Spleen (tissue), 11 donors: ENCODE results near the gene PCMTD2. TPM values are rescaled to one million over a fixed set of nuclear protein-coding genes. Genes with fewer than 3 reads are reported as not detected.

Experiments used
- DNase-seq: peaks from one replicate; pipeline ENCODE4 v3.0.0-alpha.2; 2020
- H3K27ac ChIP-seq, 8 donors: fragments of 200-600 bp; sonication (generic) in 7 of 8; 1 replicate in 4 of 8; 2 replicates in 4 of 8; pipeline versions ENCODE4 v1.5.0 to v1.8.0; 2016 to 2021; ENCODE audit warnings: inconsistent platforms in 4 of 8, mild to moderate bottlenecking in 4 of 8, moderate library complexity in 1 of 8
- H3K27me3 ChIP-seq, 7 donors: fragments of 200-600 bp; sonication (generic) in 6 of 7; replicated peaks in 1 of 7; 1 replicate in 4 of 7; 2 replicates in 3 of 7; pipeline versions ENCODE4 v1.5.0 to v1.8.0; 2016 to 2021; ENCODE audit warnings: inconsistent platforms in 3 of 7, mild to moderate bottlenecking in 1 of 7
- H3K36me3 ChIP-seq, 6 donors: fragments of 200-600 bp; sonication (generic) in 5 of 6; 1 replicate in 4 of 6; 2 replicates in 2 of 6; pipeline versions ENCODE4 v1.5.0 to v1.8.0; 2016 to 2021; ENCODE audit warnings: inconsistent platforms in 2 of 6
- H3K4me1 ChIP-seq, 6 donors: fragments of 200-600 bp; sonication (generic) in 5 of 6; 1 replicate in 3 of 6; 2 replicates in 3 of 6; pipeline versions ENCODE4 v1.5.0 to v1.8.0; 2016 to 2021; ENCODE audit warnings: inconsistent platforms in 3 of 6
- H3K4me3 ChIP-seq, 8 donors: fragments of 200-600 bp; sonication (generic) in 7 of 8; 1 replicate in 4 of 8; 2 replicates in 4 of 8; pipeline versions ENCODE4 v1.5.0 to v1.8.0; 2016 to 2021; ENCODE audit warnings: inconsistent platforms in 4 of 8, mild to moderate bottlenecking in 4 of 8, moderate library complexity in 2 of 8
- H3K9me3 ChIP-seq, 8 donors: fragments of 200-600 bp; sonication (generic) in 7 of 8; 1 replicate in 4 of 8; 2 replicates in 4 of 8; pipeline versions ENCODE4 v1.5.0 to v1.8.0; 2016 to 2021; ENCODE audit warnings: inconsistent platforms in 4 of 8
- CTCF ChIP-seq, 11 experiments: fragments of 200-600 bp in 7 of 11; fragments of 450-650 bp in 4 of 11; sonication (generic) in 4 of 11; IDR thresholded peaks in 8 of 11; conservative IDR thresholded peaks in 3 of 11; 1 replicate in 7 of 11; 2 replicates in 4 of 11; pipeline versions ENCODE4 v1.4.0 to v1.8.0; 2016 to 2021; ENCODE audit warnings: antibody characterized with exemption in 11 of 11, inconsistent platforms in 4 of 11, mild to moderate bottlenecking in 1 of 11
- POLR2A ChIP-seq, 3 donors: fragments of 450-650 bp; IDR thresholded peaks; one replicate each; pipeline ENCODE4 v1.5.1; 2017; ENCODE audit warnings: antibody characterized with exemption in 3 of 3, mild to moderate bottlenecking in 1 of 3
- POLR2AphosphoS5 ChIP-seq, 3 donors: sonication (generic); formaldehyde crosslinking; IDR thresholded peaks; one replicate each; pipeline ENCODE4 v1.5.1; 2017; ENCODE audit warnings: antibody characterized with exemption in 3 of 3
- WGBS, 5 donors: extraction: QIAGEN DNeasy Blood & Tissue Kit in 3 of 5; methylation state at CpG; one replicate each; pipeline versions ENCODE4 v1.1.5 to v1.1.7; 2013 to 2018; 5-methylcytosine and 5-hydroxymethylcytosine counted together
- intact Hi-C: fragments of 100-400 bp; cut with DNase I; formaldehyde crosslinking; loops from one replicate; pipeline ENCODE4 v1.15.0; 2023; ENCODE audit warnings: low total_unique reads
- polyA plus RNA-seq, 3 donors: library from polyadenylated mRNA; stranded (reverse); fragments of 200-250 nt; gene quantifications; one replicate each; pipeline ENCODE4 v1.2.1, GENCODE V29; 2013
- total RNA-seq, 7 donors: library from RNA; depleted of rRNA in 3 of 7; stranded (reverse); fragments of >200 nt in 3 of 7; fragmentation: NEBNext Ultra II Directional in 4 of 7; extraction: Animal tissue kit (Norgen Biotek cat#: 25700) in 4 of 7; gene quantifications; one replicate each; pipeline versions ENCODE4 v1.1.0 to v1.2.1, GENCODE V29; 2016 to 2021
- donor health status: healthy with polysubstance abuse.
- donor health status: DM: no; HTN: no; CAD: no; lungs with moderate emphysema.
- donor health status: DM: no; HTN: no; CAD: no.
- donor health status: Bipolar disorder and iron deficiency.
- donor health status: healthy.
- donor health status: DM: no; HTN: no; CAD: no.
- donor health status: DM: yes; HTN: yes; CAD: no.

The PCMTD2 gene
- total and polyA plus RNA-seq, 10 donors = 36.0 to 104 (median 68.3) TPM

GRCh38 chr20:64276817-64277216 lies 21.3 kb downstream of the PCMTD2 start:
- Histone ChIP-seq H3K9me3 (no peaks in the 10 kb centered on the region), H3K4me1 (no peaks in the 10 kb centered on the region), H3K27ac (no peak overlapping the region), H3K4me3 (no peak overlapping the region), H3K36me3 (peaks cover 0 to 56% (median 21%) of the 10 kb centered on the region in 6 donors), H3K27me3 (no peaks in the 10 kb centered on the region)
- TF ChIP-seq POLR2AphosphoS5 (IDR thresholded peaks at IDR 0.05) = no peak
- TF ChIP-seq CTCF (IDR thresholded peaks at IDR 0.05 in 8 of 11, conservative IDR thresholded peaks at IDR 0.05 in 3 of 11) = no peak
- TF ChIP-seq POLR2A (IDR thresholded peaks at IDR 0.05) = no peak
- intact Hi-C loops = no loop called here
- WGBS, 5 donors = 93 to 97% (median 95%) methylated on average over 7 of the region's 7 CpGs
- DNase-seq = no peak

- no peak overlapping the region for H3K4me3 ChIP-seq
- intact Hi-C loops = no loop called here
- no peak for DNase-seq
- no peak overlapping the region for H3K27ac ChIP-seq
- H3K36me3 ChIP-seq = peaks cover 0 to 47% (median 17%) of the 10 kb centered on the region in 6 donors
- WGBS, 5 donors = 69 to 76% (median 71%) methylated on average over 8 to 10 of the region's 10 CpGs
- H3K27me3 ChIP-seq = no peaks in the 10 kb centered on the region
- no peaks in the 10 kb centered on the region for H3K4me1 ChIP-seq
- no peaks in the 10 kb centered on the region for H3K9me3 ChIP-seq
- TF ChIP-seq POLR2AphosphoS5 (IDR thresholded peaks at IDR 0.05) (no peak), POLR2A (IDR thresholded peaks at IDR 0.05) (no peak), CTCF (IDR thresholded peaks at IDR 0.05 in 8 of 11, conservative IDR thresholded peaks at IDR 0.05 in 3 of 11) (no peak)
Measured at GRCh38 chr20:64277571-64278316, 22.2 kb downstream of the PCMTD2 start.

GRCh38 chr20:64278317-64278681 lies 22.8 kb downstream of the PCMTD2 start:
- peaks cover 0 to 41% (median 14%) of the 10 kb centered on the region in 6 donors for H3K36me3 ChIP-seq
- H3K4me1 ChIP-seq = no peaks in the 10 kb centered on the region
- TF ChIP-seq POLR2AphosphoS5 (IDR thresholded peaks at IDR 0.05) (no peak), CTCF (IDR thresholded peaks at IDR 0.05 in 8 of 11, conservative IDR thresholded peaks at IDR 0.05 in 3 of 11) (no peak), POLR2A (IDR thresholded peaks at IDR 0.05) (no peak)
- WGBS, 5 donors = 82 to 94% (median 87%) methylated on average over 3 to 4 of the region's 4 CpGs
- H3K27ac ChIP-seq = no peak overlapping the region
- H3K27me3 ChIP-seq = no peaks in the 10 kb centered on the region
- H3K4me3 ChIP-seq = no peak overlapping the region
- no peaks in the 10 kb centered on the region for H3K9me3 ChIP-seq
- intact Hi-C loops = no loop called here
- DNase-seq = no peak

GRCh38 chr20:64279826-64280459 lies 24.4 kb downstream of the PCMTD2 start:
- intact Hi-C loops = no loop called here
- Histone ChIP-seq H3K36me3 (peaks cover 0 to 26% (median 4%) of the 10 kb centered on the region in 6 donors), H3K27ac (no peak overlapping the region), H3K4me1 (no peaks in the 10 kb centered on the region), H3K27me3 (no peaks in the 10 kb centered on the region), H3K4me3 (no peak overlapping the region), H3K9me3 (no peaks in the 10 kb centered on the region)
- TF ChIP-seq POLR2A (IDR thresholded peaks at IDR 0.05) (no peak), POLR2AphosphoS5 (IDR thresholded peaks at IDR 0.05) (no peak), CTCF (IDR thresholded peaks at IDR 0.05 in 8 of 11, conservative IDR thresholded peaks at IDR 0.05 in 3 of 11) (no peak)
- WGBS, 5 donors = 75 to 88% (median 83%) methylated on average over 5 to 7 of the region's 7 CpGs
- DNase-seq = no peak
